Measurements from ENCODE around the gene SLC6A11. TPM values are rescaled to one million over a fixed set of nuclear protein-coding genes. Genes with fewer than 3 reads are reported as not detected.
A peak's percentile ranks its signal among the peaks of the same experiment; 100 is the strongest.

SLC6A11 gene
- total and polyA plus RNA-seq, 2 of the 8 experiments (the other 6 are each of a cell fraction or from before 2014, with no cell fraction given) = 0.78 to 1.5 TPM

- Histone ChIP-seq H3K4me3 (ENCODE audit: extremely low read depth in 1 of 4, insufficient read depth in 2 of 4, low read depth in 3 of 4, low read length in 4 of 4) (peak overlapping the region; percentile 19 to 60 (median 29); a peak in 6 of 8 replicates), H3K79me1 (ENCODE audit: low read depth, low read length) (no peaks in the 10 kb centered on the region), H2AFZ (ENCODE audit: low read length) (peak overlapping the region; percentile 91; the same call in 1 of the 2 replicates), H3K14ac (ENCODE audit: insufficient read length) (no peak overlapping the region), H2BK15ac (ENCODE audit: low read length) (0 out of 2 replicates have a peak overlapping the region, but pooled peaks have one; percentile 46), H2BK20ac (ENCODE audit: low read length) (no peak overlapping the region), H3K23ac (ENCODE audit: insufficient read length) (no peak overlapping the region), H3K4ac (replicated peaks; ENCODE audit: insufficient read length, low read depth, low read length) (no peak overlapping the region), H3K18ac (ENCODE audit: extremely low read depth, low read length) (no peak overlapping the region; the same call in 1 of the 2 replicates), H3K79me2 (ENCODE audit: control insufficient read depth in 1 of 2, insufficient read depth in 2 of 2, low read length in 2 of 2) (no peaks in the 10 kb centered on the region), H3K23me2 (ENCODE audit: low read depth, low read length) (peaks cover 2% of the 10 kb centered on the region; the same call in 1 of the 2 replicates), H3K9ac (replicated peaks in 1 of 4; ENCODE audit: extremely low read depth in 1 of 4, low read depth in 3 of 4, low read length in 3 of 4) (peak overlapping the region in 1 of 4 experiments; percentile 27; a peak in 1 of 7 replicates), H2BK5ac (ENCODE audit: low read depth, low read length) (no peak overlapping the region), H3K27me3 (replicated peaks in 1 of 4; ENCODE audit: control insufficient read depth in 3 of 4, extremely low read depth in 1 of 4, insufficient read depth in 3 of 4, low read length in 3 of 4) (peaks cover 15 to 37% (median 35%) of the 10 kb centered on the region in 4 experiments), H3K9me3 (ENCODE audit: insufficient read depth in 2 of 2, low read depth in 1 of 2, low read length in 1 of 2) (no peaks in the 10 kb centered on the region; a peak in 1 of 4 replicates), H2BK120ac (replicated peaks; ENCODE audit: low read depth, low read length) (no peak overlapping the region), H3K27ac (ENCODE audit: low read depth, low read length) (no peak overlapping the region), H4K5ac (ENCODE audit: insufficient read length, low read depth, low read length) (no peak overlapping the region), H3K56ac (replicated peaks; ENCODE audit: insufficient read length, low read depth, low read length) (no peak overlapping the region), H3K4me2 (ENCODE audit: insufficient read depth in 1 of 2, low read depth in 2 of 2, low read length in 2 of 2) (peak overlapping the region; percentile 64 to 73), H3K36me3 (ENCODE audit: control insufficient read depth in 2 of 4, insufficient read depth in 4 of 4, low read length in 3 of 4) (no peaks in the 10 kb centered on the region), H4K91ac (replicated peaks; ENCODE audit: insufficient read length, low read length) (no peak overlapping the region), H2AK5ac (ENCODE audit: low read depth, low read length) (no peak overlapping the region), H2BK12ac (ENCODE audit: low read depth, low read length) (no peak overlapping the region), H3K4me1 (replicated peaks in 1 of 4; ENCODE audit: control insufficient read depth in 3 of 4, insufficient read depth in 4 of 4, low read length in 3 of 4) (peaks cover 0 to 5% (median 3%) of the 10 kb centered on the region in 4 experiments; a peak in 5 of 7 replicates), H4K8ac (ENCODE audit: extremely low read depth, insufficient read depth, low read length) (0 out of 2 replicates have a peak overlapping the region, but pooled peaks have one; percentile 29), H4K20me1 (replicated peaks in 1 of 2; ENCODE audit: control insufficient read depth in 1 of 2, insufficient read depth in 2 of 2, low read length in 2 of 2) (no peaks in the 10 kb centered on the region)
- FAIRE-seq (no peak), DNase-seq (ENCODE audit: low read depth in 1 of 2, low spot score in 2 of 2) (no peak)
- no peak for TF ChIP-seq KDM5A (IDR thresholded peaks at IDR 0.05; ENCODE audit: low read length)
- TF ChIP-seq ZNF274 (IDR thresholded peaks at IDR 0.05; ENCODE audit: borderline replicate concordance, extremely low read depth, low read length) = no peak
- TF ChIP-seq CBX8 (IDR thresholded peaks at IDR 0.05; ENCODE audit: borderline replicate concordance, low read depth, low read length) = no peak
- TF ChIP-seq CEBPB (IDR thresholded peaks at IDR 0.05; ENCODE audit: low read depth, low read length) = no peak
- no peak for TF ChIP-seq TAF1 (IDR thresholded peaks at IDR 0.05; ENCODE audit: low read depth, low read length)
- no peak for TF ChIP-seq ASH2L (IDR thresholded peaks at IDR 0.05; ENCODE audit: low read length)
- TF ChIP-seq RNF2 (IDR thresholded peaks at IDR 0.05; ENCODE audit: borderline replicate concordance, low read depth, low read length, missing control alignments, poor library complexity, severe bottlenecking) = no peak
- no peak for TF ChIP-seq SUZ12 (IDR thresholded peaks at IDR 0.05; ENCODE audit: low read length)
- TF ChIP-seq ATF2 (IDR thresholded peaks at IDR 0.05; ENCODE audit: low read length) = no peak
- no peak for TF ChIP-seq POU5F1 (IDR thresholded peaks at IDR 0.05; ENCODE audit: low read depth, low read length)
- no peak for TF ChIP-seq EP300 (IDR thresholded peaks at IDR 0.05; ENCODE audit: borderline replicate concordance in 1 of 2, low read depth in 2 of 2, low read length in 2 of 2)
- no peak for TF ChIP-seq TCF12 (IDR thresholded peaks at IDR 0.05; ENCODE audit: low read depth, low read length)
- 93% methylated on average over 10 of the region's 10 CpGs; no CpG with 5 or more reads in 1 of the 2 experiments for WGBS, 2 experiments (ENCODE audit: extremely low coverage in 1 of 2, insufficient coverage in 1 of 2, insufficient read length in 1 of 2, insufficient replicate concordance in 2 of 2, low coverage in 1 of 2, low lambda C conversion rate in 2 of 2, missing lambda C conversion rate in 1 of 2)
- ChIA-PET POLR2A (ENCODE audit: partially characterized antibody) (no interaction called here), CTCF (ENCODE audit: partially characterized antibody) (interaction anchor here (0.6 to 1.4 kb wide), 2 partner anchors 32 to 43 kb away, joined by 3 read pairs; no protein-coding TSS in a partner anchor)
Observed at GRCh38 chr3:10815487-10815886, 541 bp upstream of the SLC6A11 start.

All from H1 (cell line).